Nucleus accumbens (tissue), 56 donors: ENCODE data around the gene GPR15LG.

Experiments
- DNase-seq, 56 donors: peaks; one replicate each; lab custom pipeline; 2025; lab: John Stamatoyannopoulos, UW

Gene GPR15LG

GRCh38 chr10:84190621-84191020 lies 17.0 kb downstream of the GPR15LG start:
- no peak for DNase-seq

- DNase-seq = no peak
Measured at GRCh38 chr10:84191106-84191505, 17.5 kb downstream of the GPR15LG start.

DNA sequence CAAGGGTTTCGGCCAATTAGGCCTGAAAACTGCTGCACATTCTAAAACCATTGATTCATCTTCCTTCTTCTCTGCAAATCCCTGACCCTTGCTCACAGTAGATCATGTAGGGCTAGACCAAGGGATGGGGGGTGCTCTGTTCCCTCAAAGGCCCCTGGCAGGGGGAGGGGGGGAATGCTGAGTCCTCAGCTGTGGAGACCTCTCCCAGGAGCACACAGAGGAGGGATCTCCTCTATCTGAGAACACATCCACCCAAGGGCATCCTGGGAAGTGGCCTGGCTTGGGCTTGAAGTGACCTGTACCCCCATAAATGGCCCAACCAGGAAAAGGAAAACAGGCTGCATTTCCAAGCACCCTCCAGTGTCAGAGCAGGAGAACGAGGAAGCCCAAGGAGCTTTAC lies 19.7 kb downstream of the GPR15LG start:
- DNase-seq = no peak

GRCh38 chr10:84193846-84194423 lies 20.3 kb downstream of the GPR15LG start:
- DNase-seq = no peak

DNA sequence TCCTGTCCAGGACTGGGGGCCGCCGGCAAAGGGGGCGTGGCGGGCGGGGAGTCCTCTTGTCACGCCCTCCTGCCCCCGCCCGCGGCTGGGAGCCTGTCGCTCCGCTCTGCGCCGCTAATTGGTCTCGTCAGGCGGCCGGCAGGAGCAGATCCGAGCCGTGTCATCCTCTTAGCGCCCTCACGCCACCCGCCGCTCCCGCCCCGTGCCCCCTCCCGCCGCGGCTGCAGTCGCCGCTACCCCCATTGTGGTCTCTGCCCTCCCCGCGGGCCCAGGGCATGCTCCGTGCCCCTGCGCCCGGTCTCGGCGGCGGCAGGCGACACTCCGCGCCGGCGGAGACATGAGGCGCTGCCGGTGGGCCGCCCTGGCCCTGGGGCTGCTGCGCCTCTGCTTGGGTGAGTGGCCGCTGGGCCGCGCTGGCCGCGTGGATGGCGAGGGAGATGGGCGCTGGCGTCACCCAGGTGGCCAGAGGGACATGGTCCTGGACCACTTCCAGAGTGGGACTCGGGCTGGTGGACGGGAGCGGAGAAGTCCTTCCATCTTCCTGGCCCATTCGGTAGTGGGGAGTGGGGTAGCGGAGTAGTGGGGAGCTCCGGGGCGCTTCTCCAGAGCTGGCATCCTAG lies 20.9 kb downstream of the GPR15LG start, which contains the start of gene CDHR1:
Gene CDHR1, plus strand, starts transcription at position 114 of the 620 bp plus-strand sequence. Its CDS starts 224 bp downstream, at position 338.
- DNase-seq = peak in 26 of 56 donors; percentile 9 to 64 (median 30)

GRCh38 chr10:84195044-84195830 lies 21.6 kb downstream of the GPR15LG start:
- no peak for DNase-seq

DNA sequence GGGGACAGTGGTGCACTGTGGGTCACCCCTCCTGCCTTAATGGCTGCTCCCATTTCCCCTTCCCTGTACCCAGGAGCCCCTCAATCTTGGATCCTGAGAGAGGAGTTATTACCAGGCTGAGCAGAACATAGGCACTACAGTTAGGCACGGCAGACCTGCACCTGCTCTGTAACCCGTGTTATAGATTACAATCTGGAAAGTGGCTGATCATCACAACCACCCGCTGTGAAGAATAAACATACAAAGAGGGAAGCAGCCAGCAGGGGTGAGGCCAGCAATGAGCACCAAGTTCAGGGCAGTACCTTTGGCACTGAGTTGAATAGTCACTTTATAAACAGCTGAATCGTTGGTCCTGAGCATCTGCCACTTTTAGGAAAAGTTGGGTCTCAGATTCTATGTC lies 22.5 kb downstream of the GPR15LG start:
- DNase-seq = no peak

GRCh38 chr10:84196941-84197340 lies 23.3 kb downstream of the GPR15LG start:
- peak in 15 of 56 donors; percentile 11 to 56 (median 23) for DNase-seq

GRCh38 chr10:84197643-84198042 lies 24.0 kb downstream of the GPR15LG start:
- DNase-seq = no peak

- DNase-seq = no peak
Measured at GRCh38 chr10:84198206-84198915, 24.8 kb downstream of the GPR15LG start.

DNA sequence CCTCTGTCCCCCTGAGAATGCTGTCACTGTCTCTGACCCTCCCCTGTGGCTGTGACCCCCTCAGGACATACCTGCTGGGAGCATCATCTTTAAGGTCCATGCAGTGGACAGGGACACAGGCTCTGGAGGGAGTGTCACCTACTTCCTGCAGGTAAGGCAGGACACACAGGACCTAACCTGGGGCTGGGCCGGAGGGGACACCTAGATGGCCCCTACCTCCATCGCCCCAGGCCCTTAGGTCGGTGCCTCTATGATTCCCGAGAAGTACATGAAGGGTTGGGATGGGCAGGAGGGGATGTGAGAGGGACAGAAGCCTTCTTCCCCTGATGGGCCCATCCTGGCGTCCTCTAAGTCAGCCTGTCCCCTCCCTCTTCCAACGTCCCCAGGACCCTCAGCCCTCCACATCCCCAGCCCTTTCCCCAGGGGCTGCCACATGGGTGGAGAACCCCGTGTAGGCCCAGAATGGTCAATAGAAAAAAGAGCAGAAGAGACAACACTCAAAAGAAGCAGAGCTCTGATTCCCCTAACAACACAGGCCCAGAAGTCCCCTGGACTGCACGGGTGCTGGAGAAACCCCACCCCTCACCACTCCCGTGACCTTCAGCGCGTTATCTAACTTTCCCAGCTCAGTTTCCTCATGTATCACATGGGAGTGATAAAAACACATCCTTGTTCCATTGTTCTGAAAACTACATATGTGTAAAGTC lies 27.1 kb downstream of the GPR15LG start:
- DNase-seq = no peak

- no peak for DNase-seq
Measured at GRCh38 chr10:84201244-84201606, 27.6 kb downstream of the GPR15LG start.

- no peak for DNase-seq
Measured at GRCh38 chr10:84201682-84202081, 28.1 kb downstream of the GPR15LG start.

GRCh38 chr10:84202349-84202748 lies 28.7 kb downstream of the GPR15LG start:
- DNase-seq = no peak

DNA sequence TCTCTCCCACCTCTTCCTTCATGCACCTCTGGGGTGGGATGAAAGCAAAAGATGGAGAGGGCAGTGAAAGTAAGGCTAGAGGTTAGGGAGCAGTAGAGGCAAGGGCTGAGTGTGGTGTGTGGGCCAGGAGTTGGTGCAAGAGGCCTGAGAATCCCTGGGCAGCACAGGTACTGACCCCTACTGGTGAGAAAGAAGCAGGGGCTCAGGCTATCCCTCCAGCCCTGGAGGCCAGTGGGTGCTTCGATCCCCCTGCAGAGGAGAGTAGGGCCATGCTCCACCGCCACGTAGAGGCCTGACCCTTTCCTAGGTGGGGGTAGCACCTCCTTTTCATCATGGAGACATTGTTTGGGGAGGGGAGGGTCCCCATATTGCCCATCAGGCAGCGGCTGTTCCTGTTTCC lies 30.5 kb downstream of the GPR15LG start:
- DNase-seq = no peak

DNA sequence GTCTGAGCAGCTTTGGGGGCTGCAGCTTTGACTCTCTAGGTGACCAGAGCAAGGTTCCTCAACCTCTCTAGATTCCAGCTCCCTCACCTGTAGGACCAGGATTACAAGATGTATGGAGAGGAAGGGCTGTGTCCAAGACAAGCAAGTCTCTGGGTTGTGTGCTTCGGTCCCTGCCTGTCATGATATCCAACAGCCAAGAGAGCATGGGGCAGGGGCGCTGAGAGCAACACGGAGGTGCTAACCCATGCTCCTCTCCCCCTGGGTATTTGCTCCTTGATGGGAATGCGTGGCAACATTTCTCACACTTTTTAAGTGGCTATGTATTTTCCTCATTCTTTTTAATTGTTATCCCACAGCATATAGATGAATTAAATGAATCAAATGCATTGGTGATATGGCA lies 31.0 kb downstream of the GPR15LG start:
- no peak for DNase-seq

DNA sequence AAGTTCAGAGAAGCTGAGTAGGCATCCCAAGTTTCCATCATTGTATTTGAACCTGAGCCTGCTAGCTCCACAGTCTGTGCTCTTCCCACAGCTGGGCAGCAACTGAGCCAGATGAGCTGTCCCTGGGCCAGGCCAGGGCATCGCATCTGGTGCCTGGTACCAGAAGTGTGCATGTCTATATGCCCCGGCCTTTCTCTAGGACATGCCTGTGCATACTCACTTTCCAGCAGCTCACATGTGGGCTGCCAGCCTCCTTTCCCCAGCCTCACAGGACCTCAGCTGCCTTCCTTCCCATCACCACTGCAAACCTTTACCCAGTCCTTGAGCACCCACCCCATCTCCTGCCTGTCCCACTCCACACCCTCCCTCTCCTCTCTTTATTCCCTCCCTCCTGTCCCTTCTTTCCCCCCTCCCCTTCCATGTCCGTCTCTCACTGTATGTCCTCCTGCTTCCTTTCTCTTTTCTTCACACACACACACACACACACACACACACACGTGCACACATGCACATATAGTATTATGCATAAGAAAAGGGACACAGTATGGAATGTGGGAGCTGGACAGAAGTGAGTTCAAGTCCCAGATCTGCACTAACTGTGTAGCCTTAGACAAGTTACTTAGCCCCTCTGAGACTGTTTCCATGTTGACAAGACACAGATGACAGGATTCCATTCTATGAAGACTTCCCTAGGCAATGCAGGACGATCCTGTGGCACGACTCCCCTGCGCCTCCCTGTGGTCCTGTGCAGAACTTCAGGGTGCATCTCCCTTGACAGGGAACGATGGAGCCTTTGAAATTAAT lies 31.6 kb downstream of the GPR15LG start:
- DNase-seq = peak in 47 of 56 donors; percentile 8 to 85 (median 43)

- DNase-seq = no peak
Measured at GRCh38 chr10:84205853-84206525, 32.4 kb downstream of the GPR15LG start.

- no peak for DNase-seq
Measured at GRCh38 chr10:84208023-84208422, 34.4 kb downstream of the GPR15LG start.
